Lower lobe of right lung (tissue), 2 donors: ENCODE data around the gene STYXL1. TPM values are rescaled to one million over a fixed set of nuclear protein-coding genes. Genes with fewer than 3 reads are reported as not detected.
"Not testable (repeated sequence)": the region's sequence is repeated elsewhere in the genome, so short reads cannot be mapped to it uniquely, and the experiment has no call there.

ENCODE experiments used
- ATAC-seq, 2 donors: fragments of 200-7000 bp; cut with Tn5 transposase; one replicate each; pipeline ENCODE4 v1.9.1; 2020 to 2022; ENCODE audit warnings: mild to moderate bottlenecking in 2 of 2, moderate library complexity in 2 of 2
- DNase-seq: peaks from one replicate; pipeline ENCODE4 v3.0.0-alpha.2; 2020
- H3K27ac ChIP-seq: fragments of 200-600 bp; one replicate; pipeline ENCODE4 v1.8.0; 2022
- H3K27me3 ChIP-seq: fragments of 200-600 bp; one replicate; pipeline ENCODE4 v1.8.0; 2022; ENCODE audit warnings: low read depth
- H3K36me3 ChIP-seq: fragments of 200-600 bp; one replicate; pipeline ENCODE4 v1.8.0; 2022; ENCODE audit warnings: mild to moderate bottlenecking
- H3K4me1 ChIP-seq: fragments of 200-600 bp; one replicate; pipeline ENCODE4 v1.8.0; 2022
- H3K4me3 ChIP-seq: fragments of 200-600 bp; one replicate; pipeline ENCODE4 v1.8.0; 2022; ENCODE audit warnings: mild to moderate bottlenecking
- H3K9me3 ChIP-seq: fragments of 200-600 bp; one replicate; pipeline ENCODE4 v1.8.0; 2022
- CTCF ChIP-seq: fragments of 200-600 bp; IDR thresholded peaks from one replicate; pipeline ENCODE4 v1.8.0; 2022; ENCODE audit warnings: antibody characterized with exemption, mild to moderate bottlenecking
- intact Hi-C: fragments of 100-400 bp; cut with DNase I; formaldehyde crosslinking; loops from one replicate; pipeline ENCODE4 v1.11.0; 2022
- total RNA-seq: library from RNA; stranded (reverse); fragmentation: NEBNext Ultra II Directional; extraction: Animal tissue kit (Norgen Biotek cat#: 25700); gene quantifications from one replicate; pipeline ENCODE4 v1.2.1, GENCODE V29; 2021
- donor health status: DM: no; HTN: yes; CAD: no; lungs with severe emphysema.

Gene STYXL1
- total RNA-seq, 1 donor from 2014 or later, result 25.6 TPM

- Histone ChIP-seq H3K27me3 (no peaks in the 10 kb centered on the region), H3K36me3 (peaks cover 65% of the 10 kb centered on the region), H3K9me3 (no peaks in the 10 kb centered on the region), H3K4me3 (no peak overlapping the region), H3K27ac (no peak overlapping the region), H3K4me1 (peaks cover 5% of the 10 kb centered on the region)
- DNase-seq, result no peak
- TF ChIP-seq CTCF, result no peak
- ATAC-seq, result peak; percentile 23 to 29
- intact Hi-C loops, result no loop called here
Observed at GRCh38 chr7:76054123-76055120, 6.6 kb upstream of the STYXL1 start.

GRCh38 chr7:76053461-76053860, 5.7 kb upstream of the STYXL1 start:
- H3K9me3 ChIP-seq, result no peaks in the 10 kb centered on the region
- ATAC-seq, result no peak
- DNase-seq, result no peak
- peaks cover 14% of the 10 kb centered on the region for H3K4me1 ChIP-seq
- H3K27ac ChIP-seq, result no peak overlapping the region
- no peak for TF ChIP-seq CTCF
- H3K36me3 ChIP-seq, result peaks cover 55% of the 10 kb centered on the region
- H3K4me3 ChIP-seq, result no peak overlapping the region
- intact Hi-C loops, result no loop called here
- no peaks in the 10 kb centered on the region for H3K27me3 ChIP-seq

- H3K27me3 ChIP-seq, H3K9me3 ChIP-seq, intact Hi-C loops, H3K27ac ChIP-seq, ATAC-seq, DNase-seq, H3K4me3 ChIP-seq: not testable (repeated sequence)
- Histone ChIP-seq H3K36me3 (peaks cover 48% of the 10 kb centered on the region), H3K4me1 (peaks cover 14% of the 10 kb centered on the region)
Observed at GRCh38 chr7:76052681-76053080, 4.9 kb upstream of the STYXL1 start.

GRCh38 chr7:76051840-76052239, 4.0 kb upstream of the STYXL1 start:
- TF ChIP-seq CTCF, result no peak
- H3K4me1 ChIP-seq, result peaks cover 14% of the 10 kb centered on the region
- no peak for ATAC-seq
- intact Hi-C loops, result no loop called here
- no peak overlapping the region for H3K4me3 ChIP-seq
- no peak for DNase-seq
- peaks cover 39% of the 10 kb centered on the region for H3K36me3 ChIP-seq
- no peaks in the 10 kb centered on the region for H3K27me3 ChIP-seq
- H3K27ac ChIP-seq, result no peak overlapping the region
- H3K9me3 ChIP-seq, result no peaks in the 10 kb centered on the region

GRCh38 chr7:76050545-76050944, 2.7 kb upstream of the STYXL1 start:
- Histone ChIP-seq H3K36me3 (peaks cover 26% of the 10 kb centered on the region), H3K27ac (no peak overlapping the region), H3K4me1 (peaks cover 14% of the 10 kb centered on the region), H3K9me3 (no peaks in the 10 kb centered on the region), H3K4me3 (no peak overlapping the region), H3K27me3 (no peaks in the 10 kb centered on the region)
- no peak for ATAC-seq
- DNase-seq, result no peak
- no peak for TF ChIP-seq CTCF
- intact Hi-C loops, result no loop called here

GRCh38 chr7:76049295-76049694, 1.5 kb upstream of the STYXL1 start:
- ATAC-seq (no peak), DNase-seq (no peak)
- Histone ChIP-seq H3K27ac (no peak overlapping the region), H3K9me3 (no peaks in the 10 kb centered on the region), H3K36me3 (peaks cover 14% of the 10 kb centered on the region), H3K4me1 (peaks cover 14% of the 10 kb centered on the region), H3K27me3 (no peaks in the 10 kb centered on the region), H3K4me3 (peak overlapping the region; percentile 99)
- TF ChIP-seq CTCF, result no peak
- intact Hi-C loops, result no loop called here
